Activated naive CD4-positive, alpha-beta T cell treated with anti-CD3 and anti-CD28 coated beads, Interleukin-2, amount 50 U/mL, for 24 hours (primary cell): ENCODE results near the gene SKA2.

ENCODE experiments used
- H3K27ac Mint-ChIP-seq: one replicate; pipeline ENCODE4 v1.8.0; 2021; ENCODE audit warnings: mild to moderate bottlenecking, mixed read lengths
- H3K27me3 Mint-ChIP-seq: one replicate; pipeline ENCODE4 v1.8.0; 2021; ENCODE audit warnings: mixed read lengths
- H3K36me3 Mint-ChIP-seq: one replicate; pipeline ENCODE4 v1.8.0; 2021; ENCODE audit warnings: mixed read lengths
- H3K4me1 Mint-ChIP-seq: one replicate; pipeline ENCODE4 v1.8.0; 2021; ENCODE audit warnings: mixed read lengths
- H3K4me3 Mint-ChIP-seq: one replicate; pipeline ENCODE4 v1.8.0; 2021; ENCODE audit warnings: mild to moderate bottlenecking, mixed read lengths
- H3K9me3 Mint-ChIP-seq: one replicate; pipeline ENCODE4 v1.8.0; 2021; ENCODE audit warnings: mixed read lengths

SKA2 gene

DNA sequence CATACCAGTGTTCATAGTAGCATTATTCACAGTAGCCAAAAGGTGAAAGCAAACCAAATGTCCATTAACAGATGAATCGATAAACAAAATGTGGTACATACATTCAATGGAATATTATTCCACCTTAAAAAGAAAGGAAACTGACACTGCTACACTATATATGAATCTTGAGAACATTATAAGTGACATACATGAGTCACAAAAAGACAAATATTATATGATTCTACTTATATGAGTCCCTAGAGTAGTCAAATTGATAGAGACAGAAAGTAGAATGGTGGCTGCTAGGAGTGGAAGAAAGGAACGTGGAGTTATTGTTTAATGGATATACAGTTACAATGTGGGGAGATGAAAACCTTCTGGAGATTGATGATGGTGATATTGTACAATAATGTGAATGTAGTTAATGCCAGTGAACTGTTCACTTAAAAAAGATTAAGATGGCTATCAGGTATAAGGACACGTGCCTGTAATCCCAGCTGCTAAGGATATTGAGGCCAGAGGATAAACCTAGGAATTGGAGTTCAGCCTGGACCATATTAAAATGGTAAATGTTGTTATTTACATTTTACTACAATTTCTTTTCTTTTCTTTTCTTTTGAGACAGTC, 28.1 kb downstream of the SKA2 start:
- Mint-ChIP-seq H3K36me3 (peaks cover 4% of the 10 kb centered on the region), H3K27ac (no peak overlapping the region), H3K27me3 (no peaks in the 10 kb centered on the region), H3K9me3 (no peaks in the 10 kb centered on the region), H3K4me1 (no peaks in the 10 kb centered on the region), H3K4me3 (no peak overlapping the region)

DNA sequence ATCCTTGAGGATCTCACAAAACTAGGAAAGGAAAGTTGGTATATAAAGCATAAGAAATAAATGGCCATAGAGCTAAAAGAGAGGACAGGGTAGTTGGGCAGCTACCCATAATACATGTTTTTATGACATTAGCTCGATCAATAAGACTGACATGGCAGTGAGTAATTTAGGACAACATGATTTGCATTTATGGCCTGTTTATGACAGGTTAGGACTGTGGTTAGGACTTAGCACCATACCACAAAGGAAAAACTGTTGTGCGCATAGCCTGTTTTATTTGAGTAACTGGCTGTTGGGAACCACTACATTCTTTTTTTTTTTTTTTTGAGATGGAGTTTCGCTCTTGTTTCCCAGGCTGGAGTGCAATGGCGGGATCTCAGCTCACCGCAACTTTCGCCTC, 30.3 kb downstream of the SKA2 start:
- no peaks in the 10 kb centered on the region for H3K27me3 Mint-ChIP-seq
- H3K4me3 Mint-ChIP-seq = no peak overlapping the region
- H3K4me1 Mint-ChIP-seq = no peaks in the 10 kb centered on the region
- no peak overlapping the region for H3K27ac Mint-ChIP-seq
- no peaks in the 10 kb centered on the region for H3K9me3 Mint-ChIP-seq
- H3K36me3 Mint-ChIP-seq = peaks cover 4% of the 10 kb centered on the region

DNA sequence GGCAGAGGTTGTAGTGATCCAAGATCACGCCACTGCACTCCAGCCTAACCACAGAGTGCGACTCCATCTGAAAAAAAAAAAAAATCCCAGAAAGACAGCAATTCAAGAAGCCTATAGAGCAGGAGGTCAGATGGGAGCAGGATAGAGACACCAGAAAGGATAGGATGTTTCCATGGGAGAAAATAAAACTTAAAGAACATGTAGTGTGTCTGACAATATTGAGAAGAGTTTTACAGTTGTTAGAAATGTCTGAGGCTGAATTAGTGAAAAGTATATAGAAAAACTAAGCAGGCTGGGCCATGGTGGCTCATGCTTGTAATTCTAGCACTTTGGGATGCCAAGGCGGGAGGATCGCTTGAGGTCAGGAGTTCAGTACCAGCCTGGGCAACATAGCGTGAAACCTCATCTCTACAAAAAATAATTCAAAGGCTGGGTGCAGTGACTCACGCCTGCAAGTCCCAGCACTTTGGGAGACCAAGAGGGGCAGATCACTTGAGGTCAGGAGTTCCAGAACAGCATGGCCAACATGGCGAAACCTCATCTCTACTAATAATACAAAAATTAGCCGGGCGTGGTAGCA, 33.0 kb downstream of the SKA2 start:
- Mint-ChIP-seq H3K27me3 (no peaks in the 10 kb centered on the region), H3K36me3 (peaks cover 3% of the 10 kb centered on the region), H3K27ac (no peak overlapping the region), H3K4me3 (no peak overlapping the region), H3K9me3 (no peaks in the 10 kb centered on the region), H3K4me1 (no peaks in the 10 kb centered on the region)

DNA sequence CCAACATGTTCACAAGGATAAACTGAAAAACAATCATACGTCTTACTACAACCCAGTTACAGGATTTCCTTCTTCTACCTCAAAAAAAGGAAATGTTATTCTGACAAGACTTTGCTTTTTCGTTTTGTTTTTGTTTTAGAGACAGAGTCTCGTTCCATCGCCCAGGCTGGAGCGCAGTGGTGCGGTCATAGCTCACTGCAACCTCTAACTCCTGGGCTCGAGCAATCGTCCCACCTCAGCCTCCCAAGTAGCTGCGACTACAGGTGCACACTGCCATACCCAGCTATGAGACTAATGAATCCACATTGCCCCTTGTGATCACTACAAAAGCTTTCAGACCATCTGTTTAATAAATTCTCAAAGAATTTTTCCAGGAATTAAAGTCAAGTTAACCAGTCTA, 39.5 kb downstream of the SKA2 start:
- Mint-ChIP-seq H3K27me3 (no peaks in the 10 kb centered on the region), H3K36me3 (peaks cover 2% of the 10 kb centered on the region), H3K27ac (no peak overlapping the region), H3K4me1 (no peaks in the 10 kb centered on the region), H3K4me3 (no peak overlapping the region), H3K9me3 (no peaks in the 10 kb centered on the region)

DNA sequence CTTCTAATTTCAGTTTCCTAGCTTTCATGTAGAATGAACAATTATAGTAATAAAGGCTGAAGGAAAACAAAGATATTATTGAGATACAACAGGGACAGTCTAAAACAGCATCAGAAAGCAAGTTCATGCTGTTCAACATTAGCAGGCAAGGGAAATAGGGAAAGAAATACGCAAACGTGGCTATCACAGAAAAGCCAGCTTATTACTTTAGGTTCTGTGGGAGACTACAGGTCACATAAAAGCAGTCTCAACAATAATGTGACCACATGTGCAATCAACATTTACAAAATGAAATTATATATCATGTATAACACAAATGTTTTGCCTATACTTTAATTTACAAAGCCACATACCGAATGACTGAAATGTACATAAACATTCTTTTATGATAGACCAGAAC, 43.4 kb downstream of the SKA2 start:
- Mint-ChIP-seq H3K27me3 (no peaks in the 10 kb centered on the region), H3K4me3 (no peak overlapping the region), H3K36me3 (peaks cover 2% of the 10 kb centered on the region), H3K4me1 (peaks cover 11% of the 10 kb centered on the region), H3K27ac (no peak overlapping the region), H3K9me3 (no peaks in the 10 kb centered on the region)

DNA sequence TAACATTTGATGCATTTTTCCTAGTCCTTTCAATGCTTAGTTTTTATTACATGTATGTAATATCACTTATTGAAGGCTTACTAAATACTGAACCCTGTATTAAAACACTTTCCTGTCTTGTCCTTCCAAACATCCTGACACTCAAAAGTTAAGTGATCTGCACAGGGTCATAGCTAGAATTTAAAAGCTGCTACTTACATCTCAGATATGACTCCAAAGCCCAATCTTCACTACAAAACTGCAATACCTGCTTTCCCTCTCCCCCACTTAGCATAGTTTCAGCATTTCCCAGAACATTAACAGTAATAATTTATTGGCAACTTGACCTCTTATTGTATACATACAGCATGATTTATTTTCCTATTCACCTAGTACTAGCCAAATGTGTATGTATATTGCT, 44.0 kb downstream of the SKA2 start:
- no peak overlapping the region for H3K4me3 Mint-ChIP-seq
- H3K27me3 Mint-ChIP-seq = no peaks in the 10 kb centered on the region
- H3K4me1 Mint-ChIP-seq = peaks cover 11% of the 10 kb centered on the region
- no peaks in the 10 kb centered on the region for H3K9me3 Mint-ChIP-seq
- peaks cover 2% of the 10 kb centered on the region for H3K36me3 Mint-ChIP-seq
- H3K27ac Mint-ChIP-seq = no peak overlapping the region

DNA sequence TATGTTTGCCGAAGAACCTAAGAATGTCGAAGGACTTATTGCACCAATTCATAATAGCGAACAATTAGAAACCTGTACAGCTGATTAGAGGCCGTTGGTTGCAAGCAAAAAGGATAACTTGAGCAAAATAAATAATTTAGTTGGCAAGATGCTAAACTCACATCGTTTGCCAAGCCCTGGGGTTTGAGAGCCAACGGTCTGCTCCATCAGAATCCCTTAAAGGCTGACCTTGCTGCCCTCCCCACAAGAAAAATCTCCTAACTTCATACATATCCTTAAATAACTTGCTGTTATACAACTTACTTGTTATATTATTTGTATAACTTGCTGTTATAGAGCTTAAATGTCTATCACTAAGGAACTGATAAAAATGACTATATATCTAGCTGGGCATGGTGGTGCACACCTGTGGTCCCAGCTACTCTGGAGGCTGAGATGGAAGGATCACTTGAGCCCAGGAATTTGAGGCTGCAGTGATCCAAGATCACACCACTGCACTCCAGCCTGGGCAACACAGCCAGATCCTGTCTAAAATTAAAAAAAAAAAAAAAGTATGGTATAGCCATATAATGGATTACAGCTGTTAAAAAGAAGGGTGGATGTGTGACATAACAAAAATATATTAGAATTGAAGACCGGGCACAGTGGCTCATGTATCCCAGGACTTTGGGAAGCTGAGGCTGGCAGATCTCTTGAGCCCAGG, 46.4 kb downstream of the SKA2 start:
- H3K27ac Mint-ChIP-seq = no peak overlapping the region

DNA sequence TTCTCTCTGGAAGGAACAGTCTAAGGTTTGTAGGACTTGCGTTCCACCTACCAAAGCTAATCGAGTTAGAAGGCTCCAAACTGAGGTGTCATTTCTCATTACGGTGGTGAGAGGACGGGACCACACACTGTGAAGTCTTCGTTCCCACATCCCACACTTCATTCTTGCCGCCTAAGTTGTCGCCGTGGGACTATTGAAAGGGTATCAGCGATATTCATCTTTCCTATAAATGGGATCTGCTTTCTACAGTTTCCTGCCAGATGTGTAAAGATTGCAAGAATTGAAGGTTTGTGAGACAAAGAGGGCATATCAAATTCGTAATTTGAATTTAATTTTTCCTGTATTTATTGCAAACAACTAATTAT, 47.7 kb downstream of the SKA2 start:
- Mint-ChIP-seq H3K9me3 (no peaks in the 10 kb centered on the region), H3K4me1 (peaks cover 34% of the 10 kb centered on the region), H3K27ac (peak overlapping the region; percentile 90), H3K36me3 (peaks cover 3% of the 10 kb centered on the region), H3K4me3 (peak overlapping the region; percentile 95), H3K27me3 (no peaks in the 10 kb centered on the region)

More for the DNA sequence above, 46.4 kb downstream of the SKA2 start:
- Mint-ChIP-seq H3K9me3 (no peaks in the 10 kb centered on the region), H3K4me1 (peaks cover 30% of the 10 kb centered on the region), H3K27me3 (no peaks in the 10 kb centered on the region), H3K36me3 (peaks cover 3% of the 10 kb centered on the region), H3K4me3 (no peak overlapping the region)

DNA sequence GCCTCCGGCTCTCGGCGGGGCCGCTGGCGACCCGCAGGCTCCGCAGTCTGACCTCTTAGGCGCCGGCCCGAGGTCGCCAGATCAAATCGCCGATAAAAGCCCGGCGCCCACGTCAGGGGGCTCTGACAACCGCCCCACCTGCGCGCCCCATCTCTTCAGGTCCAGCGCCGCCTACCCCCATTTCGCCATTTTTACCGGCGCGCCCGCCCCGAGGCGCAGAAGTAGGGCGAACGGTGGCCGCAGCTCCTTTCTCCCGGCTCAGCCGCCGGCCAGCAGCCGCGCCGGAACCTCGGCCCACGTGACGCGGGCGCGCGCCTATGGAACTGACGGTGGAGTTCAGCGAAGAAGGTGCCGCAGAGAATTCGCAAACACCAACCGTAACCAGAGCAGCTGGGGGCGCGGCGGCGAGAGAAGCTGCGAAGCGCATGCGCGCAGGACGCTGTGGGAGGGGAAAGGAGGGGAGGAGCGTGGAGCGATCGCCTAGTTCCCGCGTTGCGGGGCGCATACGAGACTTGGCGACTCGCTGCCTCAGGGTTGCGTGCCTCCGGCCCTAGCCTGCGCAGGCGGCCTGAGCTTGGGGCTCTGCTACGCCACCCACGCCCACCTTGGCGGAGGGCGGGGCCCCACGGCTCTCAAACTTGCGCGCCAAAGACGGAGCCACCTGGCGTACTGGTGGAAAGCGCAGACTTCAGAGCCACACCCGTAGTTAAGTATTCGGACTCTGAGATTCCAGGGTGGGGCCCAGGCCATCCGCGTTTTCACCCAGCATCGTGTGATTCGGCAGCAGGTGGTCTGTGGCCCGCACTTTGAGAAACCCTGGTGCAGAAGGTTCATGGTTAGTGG, 48.3 kb downstream of the SKA2 start, which contains the start of gene TRIM37:
Gene TRIM37, minus strand, starts transcription at position 418 of the 843 bp plus-strand sequence. CDS start 419 bp downstream, outside the sequence.
- H3K27me3 Mint-ChIP-seq = no peaks in the 10 kb centered on the region
- H3K4me1 Mint-ChIP-seq = peaks cover 39% of the 10 kb centered on the region
- H3K9me3 Mint-ChIP-seq = no peaks in the 10 kb centered on the region
- peaks cover 7% of the 10 kb centered on the region for H3K36me3 Mint-ChIP-seq
- H3K4me3 Mint-ChIP-seq = peak within 1 kb of the TSS; percentile 95
- peak within 1 kb of the TSS; percentile 90 for H3K27ac Mint-ChIP-seq

DNA sequence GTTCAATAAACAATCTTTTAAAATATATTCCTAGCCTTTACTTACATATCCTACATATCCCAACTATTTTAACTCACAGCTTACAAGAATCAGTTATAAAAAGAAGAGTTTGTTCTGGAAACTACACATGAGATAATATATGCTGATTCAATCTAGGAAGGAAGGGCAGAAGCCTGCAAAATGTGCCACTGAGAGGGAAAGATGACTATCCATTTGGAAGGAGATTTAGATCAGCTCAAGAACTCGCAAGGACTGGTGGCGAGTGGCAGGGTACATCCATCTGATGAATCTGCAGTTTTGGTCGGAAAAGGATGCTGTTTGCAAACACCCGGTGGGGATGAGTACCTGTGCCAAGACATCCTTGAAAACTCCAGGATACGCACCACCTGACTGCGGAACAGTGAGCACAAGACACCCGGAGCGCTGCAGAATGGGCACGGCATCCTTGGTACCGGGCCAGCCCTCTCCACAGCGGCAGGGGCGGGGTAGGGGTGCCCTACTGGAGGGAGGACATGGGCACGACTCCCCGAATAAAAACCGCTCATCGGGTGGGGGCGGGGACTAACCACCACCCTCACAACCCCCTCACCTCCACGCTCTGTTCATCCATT, 49.0 kb downstream of the SKA2 start:
- Mint-ChIP-seq H3K36me3 (peaks cover 9% of the 10 kb centered on the region), H3K9me3 (no peaks in the 10 kb centered on the region), H3K27ac (peak overlapping the region; percentile 90), H3K4me3 (peak overlapping the region; percentile 95), H3K4me1 (peaks cover 44% of the 10 kb centered on the region), H3K27me3 (no peaks in the 10 kb centered on the region)

DNA sequence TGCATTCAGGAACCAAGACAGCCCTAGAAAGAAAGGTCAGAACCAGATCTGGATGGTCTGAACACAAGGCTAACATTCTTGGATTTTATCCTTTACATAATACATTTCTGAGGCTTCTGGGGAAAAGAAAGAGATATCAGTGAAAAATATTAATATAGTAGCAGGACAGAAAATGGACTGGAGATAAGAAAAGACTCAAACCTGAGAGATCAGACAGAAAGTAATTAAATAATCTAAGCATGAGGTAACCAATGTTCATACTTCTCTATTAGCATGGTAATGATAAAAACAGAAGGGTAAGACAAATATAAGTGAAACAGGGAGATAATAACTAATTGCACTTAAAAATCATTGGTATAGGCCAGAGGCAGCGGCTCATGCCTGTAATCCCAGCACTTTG, 53.8 kb downstream of the SKA2 start:
- H3K27me3 Mint-ChIP-seq = no peaks in the 10 kb centered on the region
- no peak overlapping the region for H3K27ac Mint-ChIP-seq
- no peaks in the 10 kb centered on the region for H3K9me3 Mint-ChIP-seq
- H3K36me3 Mint-ChIP-seq = peaks cover 21% of the 10 kb centered on the region
- H3K4me1 Mint-ChIP-seq = peaks cover 46% of the 10 kb centered on the region
- no peak overlapping the region for H3K4me3 Mint-ChIP-seq

DNA sequence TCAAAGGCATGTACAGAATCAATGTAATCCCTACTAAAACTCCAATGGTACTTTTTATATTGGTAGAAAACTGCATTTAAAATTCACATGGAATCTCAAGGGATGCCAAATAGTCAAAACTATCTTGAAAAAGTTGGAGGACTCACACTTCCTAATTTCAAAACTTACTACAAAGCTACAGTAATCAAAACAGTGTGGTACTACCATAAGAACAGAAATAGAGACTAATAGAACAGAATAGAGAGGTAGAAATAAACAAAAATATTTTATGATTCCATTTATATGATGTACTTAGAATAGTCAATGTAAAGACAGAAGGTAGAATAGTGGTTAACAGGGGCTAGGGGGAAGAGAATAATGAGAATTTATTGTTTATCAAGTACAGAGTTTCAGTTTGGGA, 57.1 kb downstream of the SKA2 start:
- H3K4me1 Mint-ChIP-seq = peaks cover 40% of the 10 kb centered on the region
- H3K9me3 Mint-ChIP-seq = no peaks in the 10 kb centered on the region
- H3K27ac Mint-ChIP-seq = no peak overlapping the region
- peaks cover 21% of the 10 kb centered on the region for H3K36me3 Mint-ChIP-seq
- H3K27me3 Mint-ChIP-seq = no peaks in the 10 kb centered on the region
- no peak overlapping the region for H3K4me3 Mint-ChIP-seq

DNA sequence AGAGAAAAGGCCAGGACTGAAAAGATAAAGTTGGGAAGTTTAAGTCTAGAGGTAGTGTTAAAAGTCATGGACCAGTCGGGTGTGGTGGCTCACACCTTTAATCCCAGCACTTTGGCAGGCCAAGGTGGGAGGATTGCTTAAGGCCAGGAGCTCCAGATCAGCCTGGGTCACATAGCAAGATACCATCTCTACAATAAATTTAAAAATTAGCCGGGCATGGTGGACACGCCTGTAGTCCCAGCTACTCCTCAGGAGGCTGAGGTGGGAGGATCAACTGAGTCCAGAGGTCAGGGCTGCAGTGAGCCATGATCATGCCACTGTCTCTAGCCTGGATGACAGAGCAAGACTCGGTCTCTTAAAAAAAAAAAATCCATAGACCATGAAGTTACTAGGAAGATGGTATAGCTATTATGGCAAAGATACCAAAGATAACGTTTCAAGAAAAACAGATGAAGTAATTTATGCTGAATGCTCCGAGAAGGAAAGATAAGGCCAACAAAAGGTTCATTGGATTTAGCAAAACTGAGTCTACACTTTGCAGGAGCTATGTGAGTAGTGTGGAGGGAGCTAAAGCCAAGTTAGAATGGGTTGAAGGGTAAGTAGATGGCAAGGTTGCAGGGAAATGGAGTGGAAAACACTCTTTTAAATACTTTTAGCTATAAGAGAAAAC, 60.0 kb downstream of the SKA2 start:
- peaks cover 10% of the 10 kb centered on the region for H3K36me3 Mint-ChIP-seq
- no peaks in the 10 kb centered on the region for H3K27me3 Mint-ChIP-seq
- H3K9me3 Mint-ChIP-seq = no peaks in the 10 kb centered on the region
- peaks cover 21% of the 10 kb centered on the region for H3K4me1 Mint-ChIP-seq
- H3K4me3 Mint-ChIP-seq = no peak overlapping the region
- no peak overlapping the region for H3K27ac Mint-ChIP-seq

DNA sequence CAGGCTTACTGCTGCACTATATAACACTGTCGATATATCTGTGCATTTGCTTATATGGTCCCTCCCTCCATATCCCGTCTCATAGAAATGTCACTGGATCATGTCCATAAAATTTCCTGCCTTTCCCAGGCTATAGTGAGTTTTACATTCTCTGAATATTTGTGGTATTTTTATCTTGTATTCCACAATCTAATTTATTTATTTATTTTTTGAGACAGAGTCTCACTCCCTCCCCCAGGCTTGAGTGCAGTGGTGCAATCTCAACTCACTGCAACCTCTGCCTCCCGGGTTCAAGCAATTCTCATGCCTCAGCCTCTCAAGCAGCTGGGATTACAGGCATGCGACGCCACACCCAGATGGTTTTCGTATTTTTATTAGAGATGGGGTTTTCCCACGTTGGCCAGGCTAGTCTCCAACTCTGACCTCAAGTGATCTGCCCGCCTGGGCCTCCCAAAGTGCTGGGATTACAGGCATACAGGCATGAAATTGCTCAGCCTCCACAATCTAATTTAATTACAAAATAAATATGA, 61.2 kb downstream of the SKA2 start:
- Mint-ChIP-seq H3K27me3 (no peaks in the 10 kb centered on the region), H3K36me3 (peaks cover 9% of the 10 kb centered on the region), H3K9me3 (no peaks in the 10 kb centered on the region), H3K27ac (no peak overlapping the region), H3K4me3 (no peak overlapping the region), H3K4me1 (peaks cover 20% of the 10 kb centered on the region)
